GM23338 (cell line): ENCODE measurements around the gene ZNF214. TPM values are rescaled to one million over a fixed set of nuclear protein-coding genes. Genes with fewer than 3 reads are reported as not detected.

Experiments used
- ATAC-seq: fragments of 200-7000 bp; cut with Tn5 transposase; 3 replicates; pipeline ENCODE4 v1.9.1; 2020
- DNase-seq: peaks from one replicate; pipeline ENCODE4 v3.0.0-alpha.2; 2015; ENCODE audit warnings: low spot score
- H2AFZ ChIP-seq: fragments of 200-600 bp; sonication (generic); 2 replicates; pipeline ENCODE4 v1.8.0; 2016; ENCODE audit warnings: antibody characterized with exemption, mild to moderate bottlenecking, moderate library complexity
- H3F3A ChIP-seq: fragments of 200-600 bp; sonication (generic); replicated peaks from 2 replicates; pipeline ENCODE4 v1.8.0; 2017; ENCODE audit warnings: antibody characterized with exemption, mixed run types, low read depth
- H3K27ac ChIP-seq: fragments of 200-600 bp; sonication (generic); 2 replicates; pipeline ENCODE4 v1.6.1; 2016; ENCODE audit warnings: low read depth
- H3K27me3 ChIP-seq: fragments of 200-600 bp; sonication (generic); 2 replicates; pipeline ENCODE4 v1.8.0; 2016; ENCODE audit warnings: mild to moderate bottlenecking, mixed run types, moderate library complexity; ENCODE audit not compliant: insufficient read depth
- H3K36me3 ChIP-seq: fragments of 200-600 bp; sonication (generic); 2 replicates; pipeline ENCODE4 v1.8.0; 2016; ENCODE audit warnings: mild to moderate bottlenecking; ENCODE audit not compliant: insufficient read depth
- H3K4me1 ChIP-seq: fragments of 200-600 bp; sonication (generic); 2 replicates; pipeline ENCODE4 v1.8.0; 2016; ENCODE audit warnings: mild to moderate bottlenecking, moderate library complexity; ENCODE audit not compliant: insufficient read depth
- H3K4me2 ChIP-seq: fragments of 200-600 bp; sonication (generic); 2 replicates; pipeline ENCODE4 v1.7.1; 2017; ENCODE audit warnings: mixed run types
- H3K4me3 ChIP-seq: fragments of 200-600 bp; sonication (generic); 2 replicates; pipeline ENCODE4 v1.6.1; 2016; ENCODE audit warnings: mixed run types
- H3K79me2 ChIP-seq: fragments of 200-600 bp; sonication (generic); replicated peaks from 2 replicates; pipeline ENCODE4 v1.8.0; 2017; ENCODE audit warnings: mild to moderate bottlenecking; ENCODE audit not compliant: insufficient read depth
- H3K9me2 ChIP-seq: fragments of 200-600 bp; sonication (generic); 2 replicates; pipeline ENCODE4 v1.8.0; 2017; ENCODE audit not compliant: insufficient read depth
- H4K20me1 ChIP-seq: fragments of 200-600 bp; sonication (generic); replicated peaks from 2 replicates; pipeline ENCODE4 v1.8.0; 2017; ENCODE audit warnings: mild to moderate bottlenecking; ENCODE audit not compliant: insufficient read depth
- H3K27ac Mint-ChIP-seq: 2 replicates; pipeline ENCODE4 v1.8.0; 2020; ENCODE audit warnings: inconsistent platforms, mild to moderate bottlenecking, moderate library complexity, mixed read lengths
- H3K27me3 Mint-ChIP-seq: 3 replicates; pipeline ENCODE4 v1.8.0; 2022; ENCODE audit warnings: low read depth, mild to moderate bottlenecking, moderate library complexity, mixed read lengths, inconsistent platforms; ENCODE audit not compliant: insufficient read depth, poor library complexity
- H3K36me3 Mint-ChIP-seq: 3 replicates; pipeline ENCODE4 v1.8.0; 2021; ENCODE audit warnings: low read depth, mild to moderate bottlenecking, inconsistent platforms, moderate library complexity, mixed read lengths
- H3K4me1 Mint-ChIP-seq: 3 replicates; pipeline ENCODE4 v1.8.0; 2020; ENCODE audit warnings: mild to moderate bottlenecking, inconsistent platforms, mixed read lengths
- H3K4me3 Mint-ChIP-seq: 3 replicates; pipeline ENCODE4 v1.8.0; 2021; ENCODE audit warnings: moderate library complexity, mild to moderate bottlenecking, inconsistent platforms, mixed read lengths
- H3K9me3 Mint-ChIP-seq: 3 replicates; pipeline ENCODE4 v1.8.0; 2020; ENCODE audit warnings: moderate library complexity, mild to moderate bottlenecking, inconsistent platforms, mixed read lengths
- CREB1 ChIP-seq: fragments of 250-450 bp; sonication (Bioruptor Pico); IDR thresholded peaks from 2 replicates; pipeline ENCODE4 v1.5.0; 2020; ENCODE audit warnings: low read depth, mild to moderate bottlenecking, moderate library complexity
- EZH2phosphoT487 ChIP-seq: fragments of 200-600 bp; sonication (generic); IDR thresholded peaks from one replicate; pipeline ENCODE4 v1.8.1; 2018; ENCODE audit warnings: antibody characterized with exemption; ENCODE audit not compliant: unreplicated experiment
- POLR2AphosphoS5 ChIP-seq: IDR thresholded peaks from 2 replicates; pipeline ENCODE4 v1.6.1; 2016; ENCODE audit warnings: antibody characterized with exemption, low read depth
- polyA plus RNA-seq: library from polyadenylated mRNA; unstranded; fragments of >200 nt; fragmentation: Nextera tagmentation; extraction: Ambion mirVana; gene quantifications from 2 replicates; pipeline ENCODE4 v1.2.1, GENCODE V29; 2016
- total RNA-seq: library from RNA; depleted of rRNA; stranded (reverse); fragments of >200 nt; shearing (Covaris generic); gene quantifications from 2 replicates; pipeline ENCODE4 v1.2.3, GENCODE V29; 2014
- TF ChIP-seq, protein P1 (sequence below), 2 experiments: fragments of 200-600 bp in 1 of 2; sonication (generic) in 1 of 2; conservative IDR thresholded peaks; 2 replicates each; pipeline versions ENCODE4 v1.5.1 to v1.6.1; 2016 to 2017; ENCODE audit warnings: antibody characterized with exemption in 2 of 2, low read depth in 2 of 2, mild to moderate bottlenecking in 2 of 2, moderate library complexity in 1 of 2
- TF ChIP-seq, protein P2 (sequence below): fragments of 250-450 bp; sonication (Bioruptor Pico); IDR thresholded peaks from 2 replicates; pipeline ENCODE4 v1.5.0; 2020; ENCODE audit warnings: mild to moderate bottlenecking, moderate library complexity

ZNF214 gene
- total and polyA plus RNA-seq, 2 experiments from 2014 or later: 2.4 to 4.3 TPM

DNA sequence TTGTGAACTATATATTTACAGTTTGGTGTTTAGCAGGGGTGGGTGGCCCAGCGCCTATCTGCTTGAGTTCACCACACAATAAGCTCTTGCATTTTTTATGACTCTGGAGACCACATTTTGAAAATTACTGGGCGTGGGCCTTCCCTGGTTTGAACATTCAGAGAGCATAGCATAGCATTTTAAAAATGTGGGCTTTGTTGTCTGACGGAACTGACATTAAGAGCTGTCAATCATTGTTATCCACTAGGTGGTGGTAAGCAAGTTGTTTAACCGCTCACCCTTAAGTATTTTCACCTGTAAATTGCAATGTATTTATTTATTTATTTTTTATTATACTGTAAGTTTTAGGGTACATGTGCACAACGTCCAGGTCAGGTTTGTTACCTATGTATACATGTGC is 1.2 kb upstream of the ZNF214 start:
- Histone ChIP-seq H3K9me2 (no peaks in the 10 kb centered on the region), H3K27ac (no peak overlapping the region), H3F3A (no peaks in the 10 kb centered on the region), H3K4me3 (no peak overlapping the region; the same call in 1 of the 2 replicates), H3K4me1 (peaks cover 9% of the 10 kb centered on the region; the same call in 1 of the 2 replicates), H3K27me3 (peaks cover 7% of the 10 kb centered on the region; the same call in 1 of the 2 replicates), H2AFZ (no peak overlapping the region), H3K79me2 (no peaks in the 10 kb centered on the region), H4K20me1 (no peaks in the 10 kb centered on the region), H3K4me2 (peak overlapping the region; percentile 95), H3K36me3 (no peaks in the 10 kb centered on the region)
- DNase-seq (no peak), ATAC-seq (no peak)
- H3K4me3 Mint-ChIP-seq: no peak overlapping the region; the same call in 2 of the 3 replicates
- H3K9me3 Mint-ChIP-seq: no peaks in the 10 kb centered on the region; the same call in 2 of the 3 replicates
- no peak for TF ChIP-seq EZH2phosphoT487
- TF ChIP-seq CREB1: no peak
- TF ChIP-seq, protein P1, sequence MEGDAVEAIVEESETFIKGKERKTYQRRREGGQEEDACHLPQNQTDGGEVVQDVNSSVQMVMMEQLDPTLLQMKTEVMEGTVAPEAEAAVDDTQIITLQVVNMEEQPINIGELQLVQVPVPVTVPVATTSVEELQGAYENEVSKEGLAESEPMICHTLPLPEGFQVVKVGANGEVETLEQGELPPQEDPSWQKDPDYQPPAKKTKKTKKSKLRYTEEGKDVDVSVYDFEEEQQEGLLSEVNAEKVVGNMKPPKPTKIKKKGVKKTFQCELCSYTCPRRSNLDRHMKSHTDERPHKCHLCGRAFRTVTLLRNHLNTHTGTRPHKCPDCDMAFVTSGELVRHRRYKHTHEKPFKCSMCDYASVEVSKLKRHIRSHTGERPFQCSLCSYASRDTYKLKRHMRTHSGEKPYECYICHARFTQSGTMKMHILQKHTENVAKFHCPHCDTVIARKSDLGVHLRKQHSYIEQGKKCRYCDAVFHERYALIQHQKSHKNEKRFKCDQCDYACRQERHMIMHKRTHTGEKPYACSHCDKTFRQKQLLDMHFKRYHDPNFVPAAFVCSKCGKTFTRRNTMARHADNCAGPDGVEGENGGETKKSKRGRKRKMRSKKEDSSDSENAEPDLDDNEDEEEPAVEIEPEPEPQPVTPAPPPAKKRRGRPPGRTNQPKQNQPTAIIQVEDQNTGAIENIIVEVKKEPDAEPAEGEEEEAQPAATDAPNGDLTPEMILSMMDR (conservative IDR thresholded peaks at IDR 0.05; ENCODE audit: low read depth in 2 of 2): no peak
- no peak for TF ChIP-seq POLR2AphosphoS5
- TF ChIP-seq, protein P2, sequence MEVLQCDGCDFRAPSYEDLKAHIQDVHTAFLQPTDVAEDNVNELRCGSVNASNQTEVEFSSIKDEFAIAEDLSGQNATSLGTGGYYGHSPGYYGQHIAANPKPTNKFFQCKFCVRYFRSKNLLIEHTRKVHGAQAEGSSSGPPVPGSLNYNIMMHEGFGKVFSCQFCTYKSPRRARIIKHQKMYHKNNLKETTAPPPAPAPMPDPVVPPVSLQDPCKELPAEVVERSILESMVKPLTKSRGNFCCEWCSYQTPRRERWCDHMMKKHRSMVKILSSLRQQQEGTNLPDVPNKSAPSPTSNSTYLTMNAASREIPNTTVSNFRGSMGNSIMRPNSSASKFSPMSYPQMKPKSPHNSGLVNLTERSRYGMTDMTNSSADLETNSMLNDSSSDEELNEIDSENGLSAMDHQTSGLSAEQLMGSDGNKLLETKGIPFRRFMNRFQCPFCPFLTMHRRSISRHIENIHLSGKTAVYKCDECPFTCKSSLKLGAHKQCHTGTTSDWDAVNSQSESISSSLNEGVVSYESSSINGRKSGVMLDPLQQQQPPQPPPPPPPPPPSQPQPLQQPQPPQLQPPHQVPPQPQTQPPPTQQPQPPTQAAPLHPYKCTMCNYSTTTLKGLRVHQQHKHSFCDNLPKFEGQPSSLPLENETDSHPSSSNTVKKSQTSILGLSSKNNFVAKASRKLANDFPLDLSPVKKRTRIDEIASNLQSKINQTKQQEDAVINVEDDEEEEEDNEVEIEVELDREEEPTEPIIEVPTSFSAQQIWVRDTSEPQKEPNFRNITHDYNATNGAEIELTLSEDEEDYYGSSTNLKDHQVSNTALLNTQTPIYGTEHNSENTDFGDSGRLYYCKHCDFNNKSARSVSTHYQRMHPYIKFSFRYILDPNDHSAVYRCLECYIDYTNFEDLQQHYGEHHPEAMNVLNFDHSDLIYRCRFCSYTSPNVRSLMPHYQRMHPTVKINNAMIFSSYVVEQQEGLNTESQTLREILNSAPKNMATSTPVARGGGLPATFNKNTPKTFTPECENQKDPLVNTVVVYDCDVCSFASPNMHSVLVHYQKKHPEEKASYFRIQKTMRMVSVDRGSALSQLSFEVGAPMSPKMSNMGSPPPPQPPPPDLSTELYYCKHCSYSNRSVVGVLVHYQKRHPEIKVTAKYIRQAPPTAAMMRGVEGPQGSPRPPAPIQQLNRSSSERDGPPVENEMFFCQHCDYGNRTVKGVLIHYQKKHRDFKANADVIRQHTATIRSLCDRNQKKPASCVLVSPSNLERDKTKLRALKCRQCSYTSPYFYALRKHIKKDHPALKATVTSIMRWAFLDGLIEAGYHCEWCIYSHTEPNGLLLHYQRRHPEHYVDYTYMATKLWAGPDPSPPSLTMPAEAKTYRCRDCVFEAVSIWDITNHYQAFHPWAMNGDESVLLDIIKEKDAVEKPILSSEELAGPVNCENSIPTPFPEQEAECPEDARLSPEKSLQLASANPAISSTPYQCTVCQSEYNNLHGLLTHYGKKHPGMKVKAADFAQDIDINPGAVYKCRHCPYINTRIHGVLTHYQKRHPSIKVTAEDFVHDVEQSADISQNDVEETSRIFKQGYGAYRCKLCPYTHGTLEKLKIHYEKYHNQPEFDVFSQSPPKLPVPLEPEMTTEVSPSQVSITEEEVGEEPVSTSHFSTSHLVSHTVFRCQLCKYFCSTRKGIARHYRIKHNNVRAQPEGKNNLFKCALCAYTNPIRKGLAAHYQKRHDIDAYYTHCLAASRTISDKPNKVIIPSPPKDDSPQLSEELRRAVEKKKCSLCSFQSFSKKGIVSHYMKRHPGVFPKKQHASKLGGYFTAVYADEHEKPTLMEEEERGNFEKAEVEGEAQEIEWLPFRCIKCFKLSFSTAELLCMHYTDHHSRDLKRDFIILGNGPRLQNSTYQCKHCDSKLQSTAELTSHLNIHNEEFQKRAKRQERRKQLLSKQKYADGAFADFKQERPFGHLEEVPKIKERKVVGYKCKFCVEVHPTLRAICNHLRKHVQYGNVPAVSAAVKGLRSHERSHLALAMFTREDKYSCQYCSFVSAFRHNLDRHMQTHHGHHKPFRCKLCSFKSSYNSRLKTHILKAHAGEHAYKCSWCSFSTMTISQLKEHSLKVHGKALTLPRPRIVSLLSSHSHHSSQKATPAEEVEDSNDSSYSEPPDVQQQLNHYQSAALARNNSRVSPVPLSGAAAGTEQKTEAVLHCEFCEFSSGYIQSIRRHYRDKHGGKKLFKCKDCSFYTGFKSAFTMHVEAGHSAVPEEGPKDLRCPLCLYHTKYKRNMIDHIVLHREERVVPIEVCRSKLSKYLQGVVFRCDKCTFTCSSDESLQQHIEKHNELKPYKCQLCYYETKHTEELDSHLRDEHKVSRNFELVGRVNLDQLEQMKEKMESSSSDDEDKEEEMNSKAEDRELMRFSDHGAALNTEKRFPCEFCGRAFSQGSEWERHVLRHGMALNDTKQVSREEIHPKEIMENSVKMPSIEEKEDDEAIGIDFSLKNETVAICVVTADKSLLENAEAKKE (CRISPR knock-in tag): no peak
- no peak overlapping the region for H3K27ac Mint-ChIP-seq
- no peaks in the 10 kb centered on the region for H3K36me3 Mint-ChIP-seq
- H3K4me1 Mint-ChIP-seq: peaks cover 10% of the 10 kb centered on the region; the same call in 1 of the 3 replicates
- H3K27me3 Mint-ChIP-seq: peaks cover 11% of the 10 kb centered on the region
